Astrocyte of the cerebellum (primary cell): ENCODE data around the gene MUC2.

ENCODE experiments used
- DNase-seq: peaks from one replicate; pipeline ENCODE4 v3.0.0-alpha.2; 2011; ENCODE audit warnings: low read depth
- H3K4me3 ChIP-seq: 2 replicates; pipeline ENCODE4 v1.5.1; 2011; ENCODE audit warnings: mild to moderate bottlenecking, low read depth, low read length, moderate library complexity
- in situ Hi-C: cut with HindIII; loops from 2 replicates; pipeline ENCODE4 v1.10.0; 2017; ENCODE audit warnings: low sequenced_read_pairs
- TF ChIP-seq, protein P1 (sequence below): IDR thresholded peaks from 2 replicates; pipeline ENCODE4 v1.5.1; 2012; ENCODE audit warnings: low read length, low read depth, moderate library complexity, mild to moderate bottlenecking; ENCODE audit errors: missing control alignments

MUC2 gene

GRCh38 chr11:1062075-1062820, 12.4 kb upstream of the MUC2 start:
- in situ Hi-C loops, result no loop called here
- TF ChIP-seq, protein P1, sequence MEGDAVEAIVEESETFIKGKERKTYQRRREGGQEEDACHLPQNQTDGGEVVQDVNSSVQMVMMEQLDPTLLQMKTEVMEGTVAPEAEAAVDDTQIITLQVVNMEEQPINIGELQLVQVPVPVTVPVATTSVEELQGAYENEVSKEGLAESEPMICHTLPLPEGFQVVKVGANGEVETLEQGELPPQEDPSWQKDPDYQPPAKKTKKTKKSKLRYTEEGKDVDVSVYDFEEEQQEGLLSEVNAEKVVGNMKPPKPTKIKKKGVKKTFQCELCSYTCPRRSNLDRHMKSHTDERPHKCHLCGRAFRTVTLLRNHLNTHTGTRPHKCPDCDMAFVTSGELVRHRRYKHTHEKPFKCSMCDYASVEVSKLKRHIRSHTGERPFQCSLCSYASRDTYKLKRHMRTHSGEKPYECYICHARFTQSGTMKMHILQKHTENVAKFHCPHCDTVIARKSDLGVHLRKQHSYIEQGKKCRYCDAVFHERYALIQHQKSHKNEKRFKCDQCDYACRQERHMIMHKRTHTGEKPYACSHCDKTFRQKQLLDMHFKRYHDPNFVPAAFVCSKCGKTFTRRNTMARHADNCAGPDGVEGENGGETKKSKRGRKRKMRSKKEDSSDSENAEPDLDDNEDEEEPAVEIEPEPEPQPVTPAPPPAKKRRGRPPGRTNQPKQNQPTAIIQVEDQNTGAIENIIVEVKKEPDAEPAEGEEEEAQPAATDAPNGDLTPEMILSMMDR, result no peak
- no peak for DNase-seq
- H3K4me3 ChIP-seq, result no peak overlapping the region

GRCh38 chr11:1064167-1064566, 10.5 kb upstream of the MUC2 start:
- in situ Hi-C loops, result no loop called here
- TF ChIP-seq, protein P1, result no peak
- DNase-seq, result no peak
- H3K4me3 ChIP-seq, result no peak overlapping the region

- no peak overlapping the region for H3K4me3 ChIP-seq
- no peak for DNase-seq
- in situ Hi-C loops, result no loop called here
- TF ChIP-seq, protein P1, result no peak
Measured at GRCh38 chr11:1067812-1068496, 6.7 kb upstream of the MUC2 start.

GRCh38 chr11:1069740-1070139, 4.9 kb upstream of the MUC2 start:
- H3K4me3 ChIP-seq, result no peak overlapping the region
- DNase-seq, result no peak
- TF ChIP-seq, protein P1, result no peak
- in situ Hi-C loops, result no loop called here

GRCh38 chr11:1070594-1071462, 3.8 kb upstream of the MUC2 start:
- DNase-seq, result no peak
- H3K4me3 ChIP-seq, result no peak overlapping the region
- in situ Hi-C loops, result no loop called here
- TF ChIP-seq, protein P1, result no peak

- DNase-seq, result no peak
- no peak overlapping the region for H3K4me3 ChIP-seq
- TF ChIP-seq, protein P1, result no peak
- in situ Hi-C loops, result no loop called here
Measured at GRCh38 chr11:1071571-1072115, 3.0 kb upstream of the MUC2 start.
